GM19099 (cell line): ENCODE results near the gene MT1F.

Experiments used
- POLR2A ChIP-seq: IDR thresholded peaks from 3 replicates; pipeline ENCODE4 v1.6.1; 2011; ENCODE audit warnings: low read depth; ENCODE audit not compliant: insufficient read length; ENCODE audit errors: extremely low read depth

Gene MT1F

DNA sequence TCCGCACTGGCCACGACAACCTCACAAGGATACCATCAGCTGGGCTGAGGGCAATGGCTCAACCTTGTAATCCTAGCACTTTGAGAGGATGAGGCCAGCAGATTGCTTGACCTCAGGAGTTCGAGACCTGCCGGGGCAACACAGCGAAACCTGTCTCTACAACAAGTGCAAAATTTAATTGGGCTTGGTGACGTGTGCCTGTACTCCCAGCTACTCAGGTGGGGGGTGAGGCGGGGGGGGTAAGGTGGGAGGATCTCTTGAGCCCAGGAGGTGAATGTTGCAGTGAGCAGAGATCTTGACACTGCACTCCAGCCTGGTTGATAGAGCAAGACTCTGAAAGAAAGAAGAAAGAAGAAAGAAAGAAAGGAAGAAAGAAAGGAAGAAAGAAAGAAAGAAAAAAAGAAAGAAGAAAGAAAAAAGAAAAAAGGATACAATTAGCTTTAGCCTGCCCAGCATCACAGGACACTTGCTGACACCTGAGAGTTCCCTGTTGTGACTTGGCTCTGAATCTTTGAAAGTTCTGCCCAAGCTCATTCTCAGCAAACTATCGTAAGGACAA is 37.3 kb upstream of the MT1F start:
- TF ChIP-seq POLR2A: no peak

DNA sequence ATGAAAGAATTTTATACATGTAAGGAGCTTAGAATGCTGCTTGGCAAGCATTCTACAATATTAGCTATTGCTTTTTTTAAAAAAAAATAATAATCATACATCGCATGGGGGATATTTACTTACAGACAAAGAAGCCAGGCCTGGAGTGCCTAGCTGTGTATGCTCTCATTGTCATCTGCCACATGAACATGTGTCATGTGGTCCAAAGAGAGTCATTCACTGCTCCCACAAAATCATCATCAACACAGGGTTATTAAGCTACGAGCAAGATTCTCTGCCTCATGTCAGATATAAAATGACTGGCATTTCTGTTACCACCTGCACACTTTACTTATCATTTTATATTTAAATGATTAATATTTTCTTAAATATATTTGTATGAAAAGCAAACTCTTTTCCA is 34.1 kb upstream of the MT1F start:
- TF ChIP-seq POLR2A: no peak

DNA sequence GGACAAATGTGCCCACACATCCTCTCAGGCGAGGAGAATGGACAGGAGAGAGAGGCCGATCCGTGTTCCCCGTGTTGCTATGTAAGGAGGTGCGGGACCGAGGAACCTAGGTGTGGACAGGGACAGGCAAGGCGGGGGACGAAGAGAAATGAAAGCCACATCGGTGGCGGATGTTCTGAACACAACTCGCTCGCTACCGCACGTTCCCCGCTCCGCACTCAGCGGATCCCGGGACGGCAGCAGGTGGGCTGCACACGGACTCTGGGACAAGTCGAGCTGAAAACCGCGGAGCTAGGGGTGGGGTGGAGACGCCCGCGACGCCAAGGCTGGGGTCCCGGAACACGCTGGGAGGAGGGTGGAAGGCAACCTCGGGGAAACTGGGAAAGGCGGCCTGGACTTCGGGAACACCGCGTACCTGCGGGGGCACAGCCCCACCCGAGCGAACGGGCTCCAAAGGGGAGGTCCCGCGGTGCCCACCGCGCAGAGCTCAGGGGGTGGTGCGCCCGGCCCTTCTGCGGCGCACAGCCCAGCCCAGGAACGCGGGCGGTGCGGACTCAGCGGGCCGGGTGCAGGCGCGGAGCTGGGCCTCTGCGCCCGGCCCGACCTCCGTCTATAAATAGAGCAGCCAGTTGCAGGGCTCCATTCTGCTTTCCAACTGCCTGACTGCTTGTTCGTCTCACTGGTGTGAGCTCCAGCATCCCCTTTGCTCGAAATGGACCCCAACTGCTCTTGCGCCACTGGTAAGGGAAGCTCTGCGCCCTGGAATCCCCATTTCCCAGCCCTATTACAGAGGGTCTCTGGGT is 32.4 kb upstream of the MT1F start, which contains the start of gene MT1E:
MT1E (plus strand) TSS at position 642 of the 803 bp plus-strand sequence; CDS start at position 713, 71 bp downstream.
- TF ChIP-seq POLR2A: peak; percentile 66

DNA sequence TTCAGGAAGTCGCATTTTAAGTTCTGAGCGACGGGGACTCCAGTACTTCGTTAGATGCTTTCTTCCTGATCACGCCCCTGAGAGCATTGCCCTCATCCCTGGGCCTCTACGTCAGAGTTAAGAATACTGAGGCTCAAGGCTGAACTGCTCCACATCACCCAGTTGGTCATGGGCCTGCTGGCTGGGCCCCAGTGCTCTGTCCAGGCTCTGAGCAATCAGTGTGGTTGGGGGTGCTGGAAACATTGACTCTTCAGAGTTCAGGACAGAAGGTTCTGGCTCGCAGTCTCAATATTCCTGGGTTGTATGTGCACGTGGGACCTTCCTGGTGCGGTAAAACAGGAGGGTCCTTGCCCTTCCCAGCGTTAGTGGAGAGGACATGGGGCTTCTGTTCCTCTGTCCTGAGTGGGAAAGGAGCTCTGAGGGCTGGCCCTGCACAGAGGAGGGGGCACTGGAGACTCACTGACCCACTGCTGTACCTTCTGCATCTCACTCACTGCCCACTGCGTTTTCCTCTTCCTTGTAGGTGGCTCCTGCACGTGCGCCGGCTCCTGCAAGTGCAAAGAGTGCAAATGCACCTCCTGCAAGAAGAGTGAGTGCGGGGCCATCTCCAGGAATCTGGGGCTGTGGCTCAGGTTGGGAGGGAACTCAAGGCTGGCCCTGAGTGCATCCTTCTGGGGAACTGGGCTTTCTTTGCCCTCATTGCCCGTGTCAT is 31.7 kb upstream of the MT1F start:
- TF ChIP-seq POLR2A: no peak

DNA sequence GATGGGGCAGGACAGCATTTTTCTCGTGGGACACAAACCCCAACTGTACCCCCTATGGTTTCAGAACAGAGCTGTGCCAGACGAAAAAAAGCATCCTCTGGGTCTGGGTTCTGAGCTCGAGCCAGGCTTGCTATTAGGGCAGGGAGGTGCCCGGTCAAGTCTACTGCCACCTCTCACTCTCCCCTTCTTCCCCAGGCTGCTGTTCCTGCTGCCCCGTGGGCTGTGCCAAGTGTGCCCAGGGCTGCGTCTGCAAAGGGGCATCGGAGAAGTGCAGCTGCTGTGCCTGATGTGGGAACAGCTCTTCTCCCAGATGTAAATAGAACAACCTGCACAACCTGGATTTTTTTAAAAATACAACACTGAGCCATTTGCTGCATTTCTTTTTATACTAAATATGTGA is 31.1 kb upstream of the MT1F start:
- TF ChIP-seq POLR2A: no peak

DNA sequence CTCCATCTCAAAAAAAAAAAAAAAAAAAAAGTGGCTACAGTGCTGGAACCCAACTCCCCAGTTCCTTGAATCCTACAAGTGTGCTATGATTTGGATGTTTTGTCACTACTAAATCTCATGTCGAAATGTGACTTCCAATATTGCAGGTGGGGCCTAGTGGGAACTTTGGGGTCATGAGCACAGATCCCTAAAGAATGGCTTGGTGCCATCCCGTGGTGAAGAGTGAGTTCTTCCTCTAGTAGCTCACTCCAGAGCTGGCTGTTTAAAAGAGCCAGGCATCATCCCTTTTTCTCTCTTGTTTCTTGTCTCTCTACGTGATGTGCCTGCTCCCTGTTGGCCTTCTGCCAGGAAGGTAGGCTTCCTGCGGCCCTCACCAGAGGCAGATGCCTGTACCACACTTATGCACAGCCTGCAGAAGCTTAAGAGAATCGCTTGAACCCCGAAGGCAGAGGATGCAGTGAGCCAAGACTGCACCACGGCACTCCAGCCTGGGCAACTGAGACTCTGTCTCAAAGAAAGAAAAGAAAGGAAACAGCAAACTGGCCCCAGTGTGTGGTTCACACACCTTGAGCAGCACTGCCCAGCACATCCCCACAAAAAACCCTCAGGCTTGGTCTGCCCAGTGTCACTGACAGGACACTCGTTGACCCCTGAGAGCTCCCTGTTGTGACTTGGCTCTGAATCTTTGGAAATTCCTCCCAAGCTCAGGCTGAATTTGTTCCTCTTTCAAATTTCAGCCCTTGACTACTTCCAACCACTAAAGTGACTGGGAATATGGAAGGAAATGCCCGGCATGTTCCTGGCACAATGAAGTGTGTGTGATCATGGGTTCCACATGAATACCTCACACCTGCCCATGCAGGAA is 29.0 kb upstream of the MT1F start:
- no peak for TF ChIP-seq POLR2A

DNA sequence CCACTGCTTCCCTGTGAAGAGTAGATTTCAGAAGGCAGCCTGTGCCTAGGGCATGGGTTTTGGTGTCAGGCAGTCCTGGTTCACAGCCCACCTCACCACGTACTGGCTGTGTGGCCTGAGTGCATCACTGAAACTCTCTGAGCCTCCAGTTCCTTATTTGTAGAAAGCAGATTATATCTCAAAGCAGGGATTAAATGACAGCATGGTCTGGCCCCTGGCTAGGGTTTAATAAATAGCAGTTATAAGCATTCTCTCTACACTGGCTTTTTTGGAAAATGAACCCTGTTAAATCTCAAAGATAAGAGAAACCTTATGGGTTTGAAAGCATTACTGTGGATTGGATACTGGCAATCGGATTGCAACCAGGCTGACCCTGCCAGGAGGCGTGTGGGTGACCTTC is 28.2 kb upstream of the MT1F start:
- TF ChIP-seq POLR2A: no peak

DNA sequence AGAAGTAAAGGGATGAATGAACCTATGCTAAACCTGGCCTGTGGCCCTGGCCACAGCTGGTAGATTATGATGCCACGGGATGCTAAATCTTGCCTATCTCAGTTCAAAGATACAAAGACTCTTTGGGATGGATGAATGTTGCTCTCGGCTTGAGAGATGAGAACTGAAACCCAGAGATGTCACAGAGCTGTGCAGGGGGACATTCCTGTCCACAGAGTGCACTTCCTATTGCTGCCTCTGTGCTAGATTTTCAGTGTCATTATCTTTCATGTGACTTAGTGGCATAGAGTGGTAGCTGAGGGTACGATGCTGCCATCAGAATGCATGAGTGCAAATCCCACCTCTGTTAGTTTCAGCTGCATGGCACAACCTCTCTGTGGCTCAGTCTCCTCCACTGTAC is 27.6 kb upstream of the MT1F start:
- no peak for TF ChIP-seq POLR2A

DNA sequence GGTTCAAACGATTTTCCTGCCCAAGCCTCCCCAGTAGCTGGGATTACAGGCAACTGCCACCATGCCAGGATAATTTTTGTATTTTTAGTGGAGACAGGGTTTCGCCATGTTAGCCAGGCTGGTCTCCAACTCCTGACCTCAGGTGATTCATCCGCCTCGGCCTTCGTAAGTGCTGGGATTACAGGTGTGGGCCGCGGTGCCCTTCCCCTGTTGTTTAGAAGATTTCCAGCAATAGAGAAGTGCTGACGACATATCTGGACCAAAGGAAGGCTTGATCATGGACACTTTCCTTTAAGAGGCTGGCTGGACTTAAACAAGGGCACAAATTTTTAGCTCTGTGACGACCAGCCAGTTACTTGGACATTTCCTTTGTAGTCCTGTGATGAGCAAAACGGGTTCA is 26.6 kb upstream of the MT1F start:
- TF ChIP-seq POLR2A: no peak

DNA sequence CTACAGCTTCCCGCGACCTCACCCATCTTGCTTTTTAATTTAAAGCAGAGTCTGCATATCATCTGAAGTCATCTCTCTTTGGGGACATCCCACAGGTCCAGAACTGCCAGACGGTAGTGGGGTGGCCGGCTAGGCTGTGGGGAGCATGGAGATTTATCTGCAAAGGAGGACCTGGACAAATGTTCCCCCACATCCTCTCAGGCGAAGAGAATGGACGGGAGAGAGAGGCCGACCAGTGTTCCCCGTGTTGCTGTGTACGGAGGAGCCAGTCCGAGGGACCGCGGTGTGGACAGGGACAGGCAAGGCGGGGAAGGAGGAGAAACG is 26.0 kb upstream of the MT1F start:
- TF ChIP-seq POLR2A: no peak

DNA sequence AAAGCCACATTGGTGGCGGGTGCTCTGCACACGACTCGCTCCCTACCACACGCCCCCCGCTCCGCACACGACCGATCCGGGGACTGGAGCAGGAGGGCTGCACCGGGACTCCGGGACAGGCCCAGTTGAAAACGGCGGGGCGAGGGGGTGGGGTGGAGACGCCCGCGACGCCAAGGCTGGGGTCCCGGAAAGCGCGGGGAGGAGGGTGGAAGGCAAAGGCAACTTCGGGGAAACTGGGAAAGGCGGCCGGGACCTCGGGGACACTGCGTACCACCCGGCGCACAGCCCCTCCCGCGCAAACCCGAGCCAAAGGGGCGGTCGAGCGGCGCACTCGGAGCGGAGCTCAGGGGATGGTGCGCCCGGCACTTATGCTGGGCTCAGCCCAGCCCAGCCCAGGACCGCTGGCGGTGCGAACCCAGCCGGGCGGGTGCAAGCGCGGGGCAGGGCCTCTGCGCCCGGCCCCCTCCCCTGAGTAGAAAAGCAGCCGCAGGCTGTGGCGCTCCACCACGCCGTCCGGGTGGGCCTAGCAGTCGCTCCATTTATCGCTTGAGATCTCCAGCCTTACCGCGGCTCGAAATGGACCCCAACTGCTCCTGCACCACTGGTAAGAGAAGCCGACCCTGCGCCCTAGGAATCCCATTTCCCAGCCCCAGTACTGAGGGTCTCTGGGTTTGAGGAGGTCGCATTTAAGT is 25.5 kb upstream of the MT1F start, which contains the start of gene MT1M:
MT1M (plus strand) TSS at position 504 of the 692 bp plus-strand sequence; CDS start at position 577, 73 bp downstream.
- no peak for TF ChIP-seq POLR2A

DNA sequence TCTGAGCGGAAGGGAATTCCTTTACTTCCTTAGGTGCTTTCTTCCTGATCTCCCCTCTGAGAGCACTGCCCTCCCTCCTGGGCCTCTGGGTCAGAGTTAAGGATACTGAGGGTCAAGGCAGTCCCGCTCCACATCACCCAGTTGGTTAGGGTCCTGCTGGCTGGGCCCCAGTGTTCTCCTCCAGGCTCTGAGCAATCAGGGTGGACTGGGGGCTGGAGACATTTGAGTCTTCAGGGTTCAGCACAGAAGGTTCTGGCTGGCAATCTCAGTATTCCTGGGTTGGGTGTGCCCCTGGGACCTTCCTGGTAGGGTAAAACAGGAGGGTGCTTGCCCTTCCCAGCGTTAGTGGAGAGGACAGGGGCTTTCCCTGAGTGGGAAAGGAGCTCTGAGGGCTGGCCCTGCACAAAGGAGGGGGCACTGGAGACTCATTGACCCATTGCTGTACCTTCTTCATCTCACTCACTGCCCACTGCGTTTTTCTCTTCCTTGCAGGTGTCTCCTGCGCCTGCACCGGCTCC is 24.9 kb upstream of the MT1F start:
- TF ChIP-seq POLR2A: no peak

DNA sequence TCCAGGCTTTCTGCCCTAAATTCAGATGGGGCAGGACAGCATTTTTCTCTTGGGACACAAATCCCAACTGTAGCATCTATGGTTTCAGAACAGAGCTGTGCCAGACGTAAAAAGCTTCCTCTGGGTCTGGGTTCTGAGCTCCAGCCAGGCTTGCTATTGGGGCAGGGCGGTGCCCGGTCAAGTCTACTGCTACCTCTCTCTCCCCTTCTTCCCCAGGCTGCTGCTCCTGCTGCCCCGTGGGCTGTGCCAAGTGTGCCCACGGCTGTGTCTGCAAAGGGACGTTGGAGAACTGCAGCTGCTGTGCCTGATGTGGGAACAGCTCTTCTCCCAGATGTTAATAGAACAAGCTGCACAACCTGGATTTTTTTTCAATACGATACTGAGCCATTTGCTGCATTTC is 24.2 kb upstream of the MT1F start:
- TF ChIP-seq POLR2A: no peak
